Measurements from ENCODE around the gene MYMK.

Gene MYMK

DNA sequence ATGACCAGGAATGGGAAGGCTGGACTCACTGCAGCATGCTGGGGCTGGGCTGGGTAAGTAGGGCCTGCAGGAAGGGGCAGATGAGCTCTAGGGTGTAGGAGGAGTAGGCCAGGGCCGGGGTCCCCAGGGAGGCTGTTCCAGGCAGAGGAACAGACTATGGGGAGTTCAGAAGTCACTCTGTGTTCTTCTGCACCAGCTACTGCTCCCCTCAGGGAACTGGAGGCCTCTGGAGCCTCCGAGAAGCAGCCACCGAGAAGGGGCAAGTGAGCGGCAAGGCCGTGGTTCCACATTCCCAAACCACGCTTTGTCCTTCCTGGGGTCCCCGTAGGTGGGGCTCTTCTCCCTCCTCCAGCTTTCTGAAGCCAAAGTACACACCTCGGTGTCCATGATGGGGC is 37.4 kb downstream of the MYMK start:
- no peak overlapping the region for H2AFZ ChIP-seq
- no peaks in the 10 kb centered on the region for H3K9me3 ChIP-seq (ENCODE audit: control insufficient read depth, low read length)
- no peaks in the 10 kb centered on the region for H3K4me1 ChIP-seq
- TF ChIP-seq, protein P1, sequence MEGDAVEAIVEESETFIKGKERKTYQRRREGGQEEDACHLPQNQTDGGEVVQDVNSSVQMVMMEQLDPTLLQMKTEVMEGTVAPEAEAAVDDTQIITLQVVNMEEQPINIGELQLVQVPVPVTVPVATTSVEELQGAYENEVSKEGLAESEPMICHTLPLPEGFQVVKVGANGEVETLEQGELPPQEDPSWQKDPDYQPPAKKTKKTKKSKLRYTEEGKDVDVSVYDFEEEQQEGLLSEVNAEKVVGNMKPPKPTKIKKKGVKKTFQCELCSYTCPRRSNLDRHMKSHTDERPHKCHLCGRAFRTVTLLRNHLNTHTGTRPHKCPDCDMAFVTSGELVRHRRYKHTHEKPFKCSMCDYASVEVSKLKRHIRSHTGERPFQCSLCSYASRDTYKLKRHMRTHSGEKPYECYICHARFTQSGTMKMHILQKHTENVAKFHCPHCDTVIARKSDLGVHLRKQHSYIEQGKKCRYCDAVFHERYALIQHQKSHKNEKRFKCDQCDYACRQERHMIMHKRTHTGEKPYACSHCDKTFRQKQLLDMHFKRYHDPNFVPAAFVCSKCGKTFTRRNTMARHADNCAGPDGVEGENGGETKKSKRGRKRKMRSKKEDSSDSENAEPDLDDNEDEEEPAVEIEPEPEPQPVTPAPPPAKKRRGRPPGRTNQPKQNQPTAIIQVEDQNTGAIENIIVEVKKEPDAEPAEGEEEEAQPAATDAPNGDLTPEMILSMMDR (IDR thresholded peaks at IDR 0.05) = no peak
- H3K79me2 ChIP-seq = no peaks in the 10 kb centered on the region
- no peaks in the 10 kb centered on the region for H3K36me3 ChIP-seq (ENCODE audit: control insufficient read depth, insufficient read depth, low read length)
- H3K4me2 ChIP-seq (ENCODE audit: low read length) = no peak overlapping the region
- no peak overlapping the region for H3K27ac ChIP-seq
- H3K9ac ChIP-seq = no peak overlapping the region
- H3K27me3 ChIP-seq (ENCODE audit: control insufficient read depth, insufficient read depth, low read length) = no peaks in the 10 kb centered on the region
- no peak overlapping the region for H3K4me3 ChIP-seq (ENCODE audit: low read depth, low read length)

DNA sequence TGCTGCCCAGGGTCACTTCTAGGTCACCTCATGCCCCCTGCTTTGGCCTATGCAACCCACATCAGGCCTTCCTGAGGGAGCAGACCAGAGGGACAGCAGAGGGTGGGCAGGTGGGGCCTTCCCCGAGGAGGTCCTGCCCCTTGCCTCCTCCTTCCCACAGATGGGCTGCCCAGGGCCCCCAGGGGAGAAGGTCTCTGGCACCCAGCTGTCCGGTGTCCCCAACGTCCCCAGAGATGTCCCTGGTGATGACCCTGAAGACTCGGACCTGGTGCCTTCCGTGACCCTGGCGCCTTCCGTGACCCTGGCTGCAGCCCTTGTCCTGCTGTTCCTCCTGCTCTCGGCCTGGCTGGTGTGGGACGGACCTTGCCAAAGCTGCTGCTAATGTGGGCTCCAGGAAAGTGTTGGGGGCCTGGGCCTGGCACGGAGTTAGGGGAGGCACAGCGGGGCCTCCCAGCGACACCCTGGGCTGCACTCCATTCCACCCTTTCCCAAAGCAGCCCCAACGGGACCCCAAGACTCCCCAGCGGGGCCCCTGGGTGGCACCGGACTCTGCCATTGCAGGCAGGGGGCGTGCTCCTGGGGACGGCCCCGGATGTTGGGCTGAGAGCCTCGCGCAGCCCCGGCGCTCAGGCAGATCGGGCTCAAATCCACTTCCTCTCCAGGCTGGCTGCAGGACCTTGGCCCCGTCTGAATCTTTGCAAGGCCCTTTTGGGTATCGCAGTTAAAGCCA is 39.1 kb downstream of the MYMK start:
- Histone ChIP-seq H3K79me2 (no peaks in the 10 kb centered on the region), H3K36me3 (ENCODE audit: control insufficient read depth, insufficient read depth, low read length) (no peaks in the 10 kb centered on the region), H3K4me2 (ENCODE audit: low read length) (no peak overlapping the region), H2AFZ (peak overlapping the region; percentile 9), H3K9ac (no peak overlapping the region), H3K4me1 (no peaks in the 10 kb centered on the region), H3K9me3 (ENCODE audit: control insufficient read depth, low read length) (no peaks in the 10 kb centered on the region), H3K4me3 (ENCODE audit: low read depth, low read length) (no peak overlapping the region), H3K27ac (no peak overlapping the region), H3K27me3 (ENCODE audit: control insufficient read depth, insufficient read depth, low read length) (no peaks in the 10 kb centered on the region)
- TF ChIP-seq, protein P1 (IDR thresholded peaks at IDR 0.05) = no peak

DNA sequence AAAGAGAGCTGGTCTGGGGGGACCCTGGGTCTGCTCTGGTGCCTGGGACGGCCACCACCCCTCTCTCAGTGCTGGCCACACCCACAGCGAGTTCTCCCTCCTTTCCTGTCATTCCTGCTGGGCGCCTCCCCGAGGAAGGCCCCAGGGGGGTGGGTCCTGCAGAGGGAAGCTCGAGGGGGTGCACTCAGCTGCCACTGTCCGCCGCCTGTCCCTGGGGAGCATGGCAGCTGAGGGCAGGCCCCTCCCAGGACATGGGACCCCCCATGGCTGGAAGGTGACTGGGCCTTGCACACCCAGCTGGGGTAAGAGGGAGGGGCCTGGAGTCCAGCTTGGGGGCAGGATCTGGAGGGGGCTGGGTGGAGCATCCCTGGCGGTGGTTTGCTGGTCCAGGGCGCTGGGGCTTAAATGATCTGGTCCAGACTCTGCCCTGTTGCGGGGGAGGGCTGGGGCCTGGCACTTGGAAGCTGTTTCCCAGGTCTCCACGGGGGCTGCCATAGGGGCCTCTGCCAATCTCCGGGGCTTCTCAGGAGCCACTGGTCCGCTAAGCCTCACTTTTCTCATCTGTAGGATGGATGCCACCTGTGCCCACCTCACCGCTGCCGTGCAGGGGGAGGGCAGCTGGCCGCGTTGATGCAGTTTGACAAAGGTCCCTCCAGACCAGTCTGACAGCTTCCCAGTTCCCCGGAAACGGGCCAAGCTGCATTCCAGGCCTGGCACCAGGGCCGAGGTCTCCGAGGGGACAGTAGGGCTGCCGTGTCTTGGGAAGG is 39.9 kb downstream of the MYMK start:
- Histone ChIP-seq H3K4me1 (no peaks in the 10 kb centered on the region), H3K36me3 (ENCODE audit: control insufficient read depth, insufficient read depth, low read length) (no peaks in the 10 kb centered on the region), H3K27me3 (ENCODE audit: control insufficient read depth, insufficient read depth, low read length) (no peaks in the 10 kb centered on the region), H3K9ac (no peak overlapping the region), H3K79me2 (no peaks in the 10 kb centered on the region), H3K27ac (no peak overlapping the region), H3K4me2 (ENCODE audit: low read length) (no peak overlapping the region), H2AFZ (no peak overlapping the region), H3K9me3 (ENCODE audit: control insufficient read depth, low read length) (no peaks in the 10 kb centered on the region), H3K4me3 (ENCODE audit: low read depth, low read length) (no peak overlapping the region)
- TF ChIP-seq, protein P1 (IDR thresholded peaks at IDR 0.05) = no peak

DNA sequence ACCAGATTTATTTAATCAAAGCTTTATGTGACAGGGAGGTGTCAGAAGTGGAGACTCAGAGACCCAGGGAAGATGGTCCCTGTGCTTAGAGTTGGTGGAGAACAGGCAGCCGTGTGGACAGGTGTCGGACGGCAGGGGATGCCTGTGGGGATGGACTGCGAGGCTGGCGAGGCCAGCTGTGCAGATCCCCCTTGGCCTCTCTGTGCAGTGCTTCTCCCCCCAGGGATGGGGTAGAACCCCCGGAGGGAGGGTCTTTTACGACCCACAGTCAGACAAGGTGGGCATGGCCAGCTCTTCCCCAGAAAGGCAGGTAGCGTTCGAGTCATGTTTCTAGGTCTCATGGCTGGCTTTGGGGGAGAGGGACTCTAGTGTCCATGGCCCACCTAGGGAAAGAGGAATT is 41.1 kb downstream of the MYMK start:
- Histone ChIP-seq H3K4me1 (no peaks in the 10 kb centered on the region), H3K4me2 (ENCODE audit: low read length) (no peak overlapping the region), H3K4me3 (ENCODE audit: low read depth, low read length) (no peak overlapping the region), H3K9ac (no peak overlapping the region), H3K79me2 (no peaks in the 10 kb centered on the region), H3K9me3 (ENCODE audit: control insufficient read depth, low read length) (no peaks in the 10 kb centered on the region), H3K36me3 (ENCODE audit: control insufficient read depth, insufficient read depth, low read length) (no peaks in the 10 kb centered on the region), H3K27ac (no peak overlapping the region), H2AFZ (no peak overlapping the region), H3K27me3 (ENCODE audit: control insufficient read depth, insufficient read depth, low read length) (no peaks in the 10 kb centered on the region)
- TF ChIP-seq, protein P1 (IDR thresholded peaks at IDR 0.05) = no peak
